SW 1271 (cell line): Measurements from ENCODE around the gene FAM111A.

ENCODE experiments used
- DNase-seq, 2 experiments: peaks; one replicate each; lab custom pipeline; 2025; lab: John Stamatoyannopoulos, UW

Gene FAM111A

GRCh38 chr11:59199546-59200422, 57.1 kb downstream of the FAM111A start:
- DNase-seq = no peak

- no peak for DNase-seq
Observed at GRCh38 chr11:59200423-59200746, 57.7 kb downstream of the FAM111A start.

- DNase-seq = no peak
Observed at GRCh38 chr11:59201353-59201752, 58.7 kb downstream of the FAM111A start.
